8988T (cell line): ENCODE measurements around the gene ADSS1.
A peak's percentile ranks its signal among the peaks of the same experiment; 100 is the strongest.

Experiments
- DNase-seq: peaks from one replicate; pipeline ENCODE4 v3.0.0; 2011

ADSS1 gene

DNA sequence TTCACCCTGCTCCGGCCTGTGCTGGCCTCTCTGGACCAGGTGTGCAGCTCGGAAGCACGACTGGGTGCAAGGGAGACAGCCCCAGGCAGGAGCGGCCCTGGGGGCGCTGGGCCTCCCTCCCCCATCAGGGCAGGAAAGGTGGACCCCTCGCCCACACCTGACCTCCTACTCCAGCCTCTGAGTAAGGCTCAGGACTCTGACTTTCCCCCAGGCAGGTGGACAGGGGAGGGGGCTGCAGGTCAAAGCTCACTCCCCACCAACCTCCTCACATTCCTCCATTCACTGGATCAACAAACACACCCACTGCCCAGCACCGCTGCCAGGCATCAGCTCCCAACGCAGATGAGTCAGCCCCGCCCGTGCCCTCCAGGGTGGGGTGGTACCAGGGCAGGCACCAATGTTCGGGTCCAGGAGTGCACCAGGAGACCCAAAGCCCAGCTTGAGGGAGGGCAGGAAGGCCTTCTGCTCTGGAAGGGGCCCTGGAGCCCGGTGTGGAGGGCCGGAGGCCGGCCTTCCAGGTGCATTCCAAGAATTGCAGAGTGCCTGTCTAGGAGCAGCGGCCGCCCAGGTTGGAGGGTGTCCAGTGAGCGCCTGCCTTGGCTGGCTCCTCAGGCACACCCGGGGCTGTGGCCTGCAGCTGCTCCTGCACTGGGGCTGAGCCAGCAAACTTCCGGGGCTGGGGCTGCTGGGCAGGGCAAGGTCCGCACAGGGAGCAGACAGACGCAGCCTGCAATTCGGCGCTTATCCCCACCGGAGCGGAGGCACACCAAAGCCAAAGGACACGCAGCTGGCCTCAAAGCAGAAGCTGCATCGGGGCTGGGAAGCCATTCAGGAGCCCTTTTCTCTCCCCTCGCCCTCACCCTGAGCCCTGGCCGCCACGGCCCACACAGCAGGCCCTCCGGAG is 36.2 kb upstream of the ADSS1 start:
- DNase-seq, result peak; percentile 98

DNA sequence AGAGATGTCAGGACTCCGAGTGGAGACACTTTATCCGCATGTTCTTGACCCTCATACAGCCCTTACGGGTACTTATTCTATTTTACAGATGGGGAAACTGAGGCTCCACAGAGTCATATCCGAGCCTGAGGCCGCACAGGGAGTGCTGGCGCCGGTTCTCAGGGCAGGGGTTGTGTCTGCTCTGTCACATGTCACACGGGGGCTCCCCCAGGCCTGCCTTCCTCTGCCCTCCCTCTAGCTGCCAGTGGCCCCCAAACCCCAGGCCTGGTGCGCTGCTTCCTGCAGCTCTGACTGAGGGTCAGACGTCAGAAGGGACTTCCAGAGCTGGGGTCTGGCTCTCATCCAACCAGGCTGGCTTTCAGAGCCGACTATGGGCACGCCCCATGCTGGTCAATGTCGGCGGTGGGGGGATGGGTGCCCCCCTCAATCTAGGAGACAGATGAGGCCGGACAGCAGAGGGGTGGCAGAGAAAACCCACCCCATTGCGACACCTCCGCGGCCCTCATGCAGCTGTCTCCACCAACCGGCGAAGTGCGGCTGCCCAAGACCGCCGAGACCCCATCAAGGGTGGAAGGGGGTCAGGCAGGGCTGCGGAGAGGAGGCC is 35.4 kb upstream of the ADSS1 start:
- no peak for DNase-seq

DNA sequence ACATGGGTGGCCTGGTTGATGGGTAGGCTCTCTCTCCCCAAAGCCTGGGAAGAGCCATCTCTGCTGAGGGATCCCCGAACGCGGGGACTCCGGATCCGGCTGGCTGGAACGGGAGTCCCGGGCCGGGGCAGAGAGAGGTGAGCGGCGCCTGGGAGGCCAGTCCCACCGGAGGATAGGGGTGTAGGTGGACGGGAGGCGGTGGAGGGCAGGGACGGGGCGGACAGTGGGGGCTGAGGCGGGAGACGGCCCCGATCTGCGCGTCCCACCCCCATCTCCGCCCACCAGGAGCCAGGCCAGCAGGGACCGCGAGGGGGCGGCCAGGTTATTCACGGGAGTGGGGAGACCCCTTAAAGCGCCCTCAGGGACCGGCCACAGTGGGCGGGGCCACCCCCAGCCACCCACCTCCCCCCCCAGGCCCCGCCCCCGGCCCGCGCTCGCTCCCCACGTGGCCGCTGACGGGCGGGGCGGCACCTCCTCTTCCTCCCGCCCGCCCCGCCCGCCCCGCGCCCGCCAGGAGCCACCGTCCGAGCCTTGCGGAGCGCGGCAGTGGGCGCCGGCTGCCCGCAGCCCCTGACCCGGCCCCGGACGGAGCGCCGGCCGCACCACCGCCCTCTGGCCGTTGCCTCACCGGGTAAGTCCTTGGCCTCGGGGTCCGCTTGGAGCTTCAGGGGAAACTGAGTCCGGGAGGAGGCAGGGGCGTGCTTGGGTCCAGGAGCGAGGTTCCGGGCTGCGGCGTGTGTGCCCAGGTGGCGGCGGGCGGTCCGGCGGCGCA is 34.7 kb upstream of the ADSS1 start, which contains the start of gene INF2:
INF2 (plus strand) TSS at position 510 of the 772 bp plus-strand sequence. CDS start 11,748 bp downstream, outside the sequence.
- DNase-seq, result peak; percentile 94

DNA sequence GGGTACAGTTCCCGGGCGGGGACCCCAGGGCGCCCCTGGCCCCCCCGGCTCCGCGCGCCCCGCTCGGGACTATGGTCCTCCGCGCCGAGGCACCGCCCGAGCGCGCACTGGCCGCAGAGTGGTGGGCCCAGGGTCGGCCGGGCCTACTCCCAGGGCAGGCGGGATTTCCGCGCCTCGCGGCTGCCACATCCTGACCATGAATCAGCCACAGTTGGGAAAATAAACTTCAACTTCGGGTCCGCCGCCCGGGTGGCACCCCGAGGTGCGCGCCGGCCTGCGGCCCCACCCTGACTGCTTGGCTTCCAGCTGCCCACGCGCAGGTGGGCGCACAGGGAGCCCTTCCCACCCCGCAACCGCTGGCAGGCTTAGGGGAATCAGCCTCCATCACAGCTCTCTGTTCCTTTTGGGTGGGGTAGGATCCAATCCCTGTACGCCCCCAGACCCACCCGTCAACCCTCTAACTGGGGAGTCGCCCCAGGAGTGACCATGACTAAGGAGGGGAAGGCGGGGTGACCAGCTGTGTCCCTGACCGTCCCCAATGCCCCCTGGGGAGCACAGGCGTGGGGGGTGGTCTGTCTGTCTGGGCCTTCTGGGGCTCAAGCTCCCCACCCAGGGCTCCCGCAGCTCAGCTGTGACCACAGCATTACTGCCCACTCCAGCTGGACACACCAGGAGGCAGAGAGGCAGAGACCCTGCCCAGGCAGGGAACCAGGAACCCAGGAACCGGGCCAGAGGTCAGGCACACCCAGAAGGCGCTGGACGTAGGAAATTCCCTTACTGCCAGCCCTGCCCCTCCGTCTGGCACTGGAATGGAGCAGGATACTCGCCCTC is 33.9 kb upstream of the ADSS1 start:
- DNase-seq, result no peak

DNA sequence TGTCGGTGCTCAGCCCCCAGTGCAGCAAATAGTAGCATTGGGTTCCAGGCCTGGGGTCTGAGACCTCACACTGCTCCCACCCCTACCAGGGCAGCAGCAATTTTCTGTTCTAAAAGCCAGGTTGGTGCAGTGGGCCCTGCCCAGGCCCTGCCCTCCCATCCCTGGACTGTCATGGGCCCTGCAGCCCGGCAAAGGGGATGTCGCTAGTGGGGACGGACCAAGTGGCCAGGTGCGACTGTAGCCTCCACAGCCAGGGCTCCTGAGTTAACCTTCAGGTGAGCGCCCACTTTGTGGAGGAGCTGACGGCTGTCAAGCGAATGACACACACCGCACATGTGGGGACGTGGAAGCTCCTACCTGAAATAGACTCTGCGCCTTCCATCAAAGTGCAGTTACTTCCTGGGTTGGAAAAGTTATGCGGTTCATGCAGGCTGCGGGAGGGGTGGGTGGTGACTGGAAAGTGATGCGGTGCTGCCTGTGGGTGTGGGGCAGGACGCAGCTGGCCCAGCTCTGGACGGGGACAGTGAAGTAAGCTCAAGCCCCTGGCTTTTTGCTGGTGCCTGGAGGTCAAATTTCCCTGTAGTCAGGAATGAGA is 33.1 kb upstream of the ADSS1 start:
- DNase-seq, result no peak

DNA sequence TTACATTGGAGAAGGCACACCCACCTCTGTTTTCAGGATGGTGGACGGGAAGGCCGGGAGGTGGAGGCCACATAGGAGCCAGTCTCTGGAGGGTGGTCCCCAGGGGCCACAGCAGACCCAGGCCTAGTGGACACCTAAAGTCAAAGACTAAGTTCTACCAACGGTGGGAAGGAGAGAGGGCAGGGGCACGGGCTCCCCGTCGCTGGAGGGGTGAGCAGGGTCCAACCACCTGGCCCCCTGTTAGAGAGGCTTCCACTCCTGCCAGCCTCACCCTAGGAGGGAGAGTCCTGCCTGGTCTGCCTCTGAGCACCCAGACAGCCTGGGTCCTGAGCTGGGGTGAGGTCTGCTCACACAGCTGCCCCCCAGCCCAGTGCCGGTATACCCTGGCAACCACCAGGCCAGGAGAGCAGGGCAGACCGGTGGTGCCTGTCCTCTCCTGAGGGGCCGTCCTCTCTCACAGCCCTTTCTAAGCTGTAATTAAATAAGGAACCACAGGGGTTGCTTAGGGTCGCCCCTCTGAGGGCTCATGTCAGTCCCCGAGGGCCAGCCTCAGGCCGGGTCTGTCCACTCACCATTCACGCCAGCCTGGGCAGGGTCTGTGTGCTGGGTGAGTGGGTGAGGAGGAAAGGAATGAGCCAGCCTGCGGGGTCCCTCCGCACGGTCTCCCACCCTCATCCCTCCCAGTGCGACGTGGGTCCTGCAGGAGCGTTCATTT is 32.3 kb upstream of the ADSS1 start:
- DNase-seq, result no peak

DNA sequence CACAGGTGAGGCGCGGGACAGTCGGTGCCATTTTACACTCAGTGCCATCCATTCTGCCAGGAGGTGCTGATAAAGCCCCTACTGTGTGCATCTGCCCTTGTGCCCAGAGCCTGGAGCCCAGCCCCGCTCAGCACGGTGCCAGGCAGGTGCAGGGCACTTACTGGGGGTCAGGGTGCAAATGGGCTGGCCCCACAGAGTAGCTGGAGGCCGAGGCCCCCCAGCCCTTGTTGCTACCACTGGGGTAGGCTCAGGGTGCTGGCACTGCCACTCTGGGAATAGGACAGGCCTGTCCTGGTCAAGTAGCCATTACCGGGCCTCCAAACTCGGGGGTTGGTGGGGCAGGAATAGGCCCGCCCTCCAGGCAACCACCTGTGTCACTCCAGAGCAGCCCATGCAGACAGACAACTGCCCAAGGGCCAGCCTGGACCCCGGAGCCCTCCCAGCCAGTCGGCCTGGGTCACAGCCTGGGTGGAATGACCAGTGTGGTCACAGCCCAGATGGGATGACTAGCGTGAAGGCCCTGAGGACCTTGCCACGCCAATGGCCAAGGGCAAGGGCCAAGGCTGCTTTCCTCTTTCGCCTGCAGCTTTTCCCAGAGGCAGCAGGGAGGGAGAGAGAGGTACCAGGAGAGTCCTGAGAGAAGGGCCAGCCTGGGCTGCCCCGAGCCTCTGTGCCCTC is 31.6 kb upstream of the ADSS1 start:
- DNase-seq, result no peak

DNA sequence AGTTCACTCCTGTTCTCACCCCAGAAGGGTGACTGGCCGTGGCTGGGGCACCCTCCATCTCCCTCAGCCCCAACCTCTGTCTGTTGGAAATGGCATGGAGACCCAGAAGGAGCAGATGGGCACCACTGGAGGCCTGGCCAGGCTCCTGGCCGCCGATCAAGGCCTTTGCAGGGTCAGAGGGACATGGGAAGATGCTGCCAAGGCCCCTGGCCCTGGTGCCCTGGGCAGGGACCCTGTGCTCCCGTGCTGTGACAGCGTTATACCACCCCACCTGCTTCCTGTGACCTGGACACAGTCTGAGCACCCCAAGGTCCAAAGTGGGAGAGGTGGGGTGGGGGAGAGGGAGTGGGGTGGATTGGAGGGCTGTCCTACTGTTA is 31.1 kb upstream of the ADSS1 start:
- no peak for DNase-seq

DNA sequence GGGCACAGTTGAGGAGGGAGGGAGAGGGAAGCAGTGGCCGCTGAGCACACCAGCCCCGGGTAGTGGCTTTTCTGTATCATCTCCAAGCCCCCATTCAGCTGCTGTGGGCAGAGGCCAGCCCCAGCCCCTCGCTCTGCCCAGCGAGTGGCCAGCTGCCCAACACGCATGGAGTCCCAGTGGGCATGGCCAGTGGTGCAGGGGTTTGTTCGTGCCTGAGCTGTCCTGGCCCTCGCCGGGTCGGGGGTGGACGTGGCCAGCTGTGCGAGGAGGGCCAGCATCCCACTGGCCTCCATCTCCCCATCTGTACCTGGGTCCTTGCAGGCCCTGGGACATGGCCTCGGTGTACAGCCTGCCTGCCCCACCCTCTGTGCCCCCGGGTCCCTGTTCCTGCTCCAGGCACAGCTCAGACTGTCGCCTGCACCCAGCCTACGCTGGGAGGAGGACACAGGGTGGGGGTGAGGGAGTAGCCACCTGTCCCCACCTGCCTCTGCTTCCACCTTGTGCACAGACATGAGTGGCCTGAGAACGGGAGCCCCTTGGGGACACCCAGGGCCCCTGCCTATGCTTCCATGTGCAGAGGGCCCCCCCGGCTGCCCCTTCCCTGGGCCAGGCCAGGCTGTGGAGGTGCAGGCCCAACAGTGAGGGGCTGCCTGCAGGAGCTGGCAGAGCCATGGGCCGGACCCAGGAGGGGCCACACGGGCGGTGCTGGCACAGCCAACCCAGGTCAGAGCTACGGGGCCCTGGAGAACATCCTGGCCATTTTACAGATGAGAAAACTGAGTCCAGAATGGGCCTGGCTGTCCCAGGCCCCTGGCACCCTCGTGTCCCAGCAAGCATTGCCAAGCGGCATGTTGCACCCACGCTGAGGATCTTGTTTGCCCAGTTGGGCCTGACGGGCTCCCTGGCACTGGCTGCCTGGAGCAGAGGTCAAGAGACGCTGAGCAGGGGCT is 30.3 kb upstream of the ADSS1 start:
- no peak for DNase-seq

DNA sequence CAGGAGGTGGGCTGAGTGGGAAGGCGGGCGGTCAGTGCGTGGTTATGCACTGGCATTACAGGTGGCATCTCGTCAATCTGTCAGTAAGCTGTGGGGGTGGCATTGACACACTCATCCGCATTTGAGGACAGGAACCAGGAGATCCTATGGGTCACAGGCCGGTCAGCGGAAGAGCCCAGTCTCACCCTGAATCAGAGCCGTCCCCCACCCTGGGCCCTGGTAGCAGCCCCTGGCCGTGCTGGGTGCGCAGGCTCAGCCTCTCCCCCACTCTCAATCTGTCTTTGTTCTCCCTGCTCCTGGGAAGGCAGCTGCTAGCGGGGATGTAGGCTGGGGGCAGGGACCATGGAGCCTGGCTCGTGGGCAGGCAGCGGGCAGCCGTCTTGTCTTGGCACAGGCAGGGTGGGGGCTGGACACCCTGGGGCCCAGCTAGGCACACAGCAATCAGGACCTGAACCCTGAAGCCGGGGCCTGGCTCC is 29.5 kb upstream of the ADSS1 start:
- no peak for DNase-seq

DNA sequence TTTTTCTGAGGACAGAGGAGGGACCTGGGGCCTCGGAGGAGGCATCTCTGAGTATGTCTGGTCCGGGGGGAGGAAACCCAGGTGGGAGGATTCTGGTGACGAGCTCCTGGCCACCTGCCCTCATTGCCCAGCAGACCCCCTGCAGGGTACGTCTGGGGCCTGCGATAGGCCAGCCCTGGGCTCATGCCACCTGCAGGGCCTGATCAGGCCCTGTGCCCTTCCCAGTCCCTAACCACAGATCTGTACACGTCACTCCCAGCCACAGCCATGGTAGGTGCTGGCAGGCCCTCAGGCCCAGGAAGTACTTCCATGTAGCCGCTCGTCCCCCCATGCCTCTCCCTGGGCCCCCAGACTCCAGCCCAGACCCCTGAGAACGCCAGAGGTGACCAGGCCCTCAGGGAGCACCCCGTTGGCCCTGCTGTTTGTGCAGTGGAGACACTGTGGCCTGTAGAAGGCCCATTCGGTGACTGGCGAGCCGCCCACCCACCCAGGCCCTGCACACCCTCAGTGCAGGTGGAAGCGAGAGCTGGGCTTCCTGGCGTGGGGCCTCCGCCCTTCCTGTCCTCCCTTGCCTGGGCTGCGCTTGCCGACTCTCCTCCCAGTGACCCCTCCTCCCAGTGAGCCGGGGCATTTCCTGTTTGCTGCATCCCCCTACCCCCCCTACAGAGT is 28.9 kb upstream of the ADSS1 start:
- DNase-seq, result no peak

DNA sequence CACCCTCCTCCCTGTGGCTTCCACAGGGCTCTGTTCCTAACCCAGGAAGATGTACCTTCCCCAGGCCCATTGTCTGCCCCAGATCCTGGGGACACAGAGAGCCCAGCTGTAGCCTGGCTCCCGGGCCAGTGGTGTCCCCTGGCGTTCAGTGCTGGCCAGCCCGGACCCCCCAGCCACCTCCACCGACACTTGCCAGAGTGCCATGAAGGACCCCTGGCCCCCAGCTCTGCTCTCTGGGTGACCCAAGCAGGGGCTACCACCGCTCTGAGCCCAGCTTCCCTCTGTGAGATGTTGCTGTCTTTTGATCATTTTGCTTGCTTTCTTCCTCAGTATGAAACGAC is 28.4 kb upstream of the ADSS1 start:
- DNase-seq, result no peak

DNA sequence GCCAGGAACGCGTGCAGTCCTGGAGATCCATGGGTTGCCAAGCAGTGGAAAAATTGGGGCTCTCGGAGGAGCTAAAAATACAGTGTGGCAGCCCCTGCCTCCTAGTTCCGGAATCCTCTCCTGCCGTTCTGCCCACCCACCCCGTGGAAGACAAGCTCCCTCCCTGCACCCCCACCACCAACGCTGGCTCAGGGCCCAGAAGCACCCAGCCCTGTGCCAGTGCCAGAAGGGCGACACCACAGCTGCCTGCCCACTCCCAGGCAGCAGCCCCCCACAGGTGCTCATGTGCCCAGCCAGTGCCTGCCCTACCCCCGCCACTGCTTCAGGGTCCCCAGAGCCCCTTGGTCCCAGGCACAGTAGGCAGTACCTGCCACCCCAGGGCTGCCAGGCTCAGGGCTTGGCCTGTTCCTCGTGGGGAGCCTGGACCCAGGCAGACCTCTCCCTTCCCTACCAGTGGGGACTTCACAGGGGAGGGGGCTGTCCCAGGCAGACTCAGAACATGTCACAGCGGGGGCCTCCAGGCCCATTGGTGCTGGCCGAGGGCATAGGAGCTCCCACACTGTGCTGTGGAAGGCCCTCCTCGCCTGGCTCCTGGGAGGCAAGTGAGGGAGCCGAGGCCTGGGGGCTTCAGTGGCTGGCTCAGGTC is 27.2 kb upstream of the ADSS1 start:
- no peak for DNase-seq

DNA sequence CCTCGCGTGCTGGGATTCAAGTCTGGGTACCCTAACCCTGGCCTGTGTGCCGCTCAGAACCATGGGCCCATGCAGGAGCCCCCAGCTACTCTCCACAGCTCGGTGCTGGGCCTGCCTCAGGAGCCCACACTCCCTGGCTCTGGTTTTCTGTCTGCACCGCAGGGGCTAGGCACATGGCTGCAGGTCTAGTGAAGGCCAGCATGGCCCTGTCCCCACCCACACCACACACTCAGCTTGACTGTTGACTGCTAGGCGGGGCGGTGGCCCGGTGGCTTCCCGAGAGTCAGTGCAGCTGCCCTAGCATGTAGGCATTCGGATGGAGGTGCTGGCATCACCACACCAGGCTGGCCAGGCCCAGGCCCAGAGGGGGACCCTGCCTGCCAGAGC is 26.7 kb upstream of the ADSS1 start:
- no peak for DNase-seq

DNA sequence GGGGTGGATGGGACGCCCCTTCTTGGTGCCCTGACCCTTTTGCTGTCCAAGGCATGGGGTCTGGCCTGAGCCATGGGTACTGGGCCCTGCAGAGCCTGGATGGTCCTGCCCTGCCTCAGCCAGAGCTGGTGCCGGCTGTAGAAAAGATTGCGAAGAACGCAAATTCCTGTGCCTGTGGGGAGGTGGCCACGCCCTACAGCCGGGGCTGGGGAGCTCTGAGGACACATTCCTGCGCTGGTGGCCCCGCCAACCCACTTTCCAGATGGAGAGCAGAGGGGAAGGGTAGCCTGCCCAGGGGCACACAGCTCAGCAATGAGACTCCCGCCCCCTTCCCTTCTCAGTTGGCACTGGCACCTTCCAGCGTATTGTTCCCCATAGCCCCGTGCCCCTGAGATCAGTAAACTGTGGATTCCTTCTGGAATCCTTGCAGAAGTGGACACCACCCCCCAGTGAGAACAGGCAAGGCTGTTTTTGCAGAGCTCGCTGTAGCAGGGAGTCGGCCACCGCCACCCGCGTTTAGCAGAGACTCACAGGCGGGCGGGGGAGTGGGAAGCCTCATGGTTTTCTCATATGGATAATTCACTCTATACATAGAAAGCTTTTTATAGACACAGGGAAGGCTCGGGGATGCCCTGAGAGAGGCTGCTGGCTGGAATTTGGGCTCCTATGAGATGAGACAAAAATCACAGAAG is 26.0 kb upstream of the ADSS1 start:
- DNase-seq, result no peak

DNA sequence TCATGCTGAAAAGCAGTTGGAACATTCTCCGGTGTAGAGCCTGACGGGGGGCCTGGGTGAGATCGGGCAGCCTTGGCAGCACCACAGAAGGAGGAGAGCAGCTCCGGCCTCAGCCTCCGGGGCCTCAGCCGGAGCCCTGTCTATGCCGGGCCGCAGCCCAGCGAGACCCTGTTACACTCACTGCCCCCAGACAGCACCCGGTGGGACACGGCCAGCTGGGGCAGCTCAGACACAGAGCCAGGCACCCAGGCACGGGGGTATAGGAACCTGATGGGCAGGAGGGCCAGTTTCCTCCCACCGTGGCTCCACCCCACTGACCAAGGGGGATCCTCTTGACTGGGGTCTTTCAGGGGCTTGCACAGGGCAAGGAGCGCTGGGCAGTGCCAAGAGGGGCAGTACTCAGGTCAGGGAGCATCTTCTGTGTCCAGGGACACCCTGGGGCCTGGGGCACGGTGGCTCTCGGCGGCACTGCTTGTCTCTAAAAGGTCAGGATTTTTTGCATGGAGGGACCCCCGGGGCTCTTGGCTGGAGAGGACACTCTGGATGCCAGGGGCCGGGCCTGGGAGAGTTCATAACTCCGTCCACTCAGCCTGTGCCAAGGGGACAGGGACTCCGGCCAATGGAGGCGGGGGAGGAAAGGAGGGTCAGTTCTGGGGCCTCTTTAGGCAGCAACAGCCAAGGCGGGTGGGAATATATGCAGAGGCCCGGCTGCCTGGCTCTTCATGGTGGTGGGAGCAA is 25.2 kb upstream of the ADSS1 start:
- no peak for DNase-seq

DNA sequence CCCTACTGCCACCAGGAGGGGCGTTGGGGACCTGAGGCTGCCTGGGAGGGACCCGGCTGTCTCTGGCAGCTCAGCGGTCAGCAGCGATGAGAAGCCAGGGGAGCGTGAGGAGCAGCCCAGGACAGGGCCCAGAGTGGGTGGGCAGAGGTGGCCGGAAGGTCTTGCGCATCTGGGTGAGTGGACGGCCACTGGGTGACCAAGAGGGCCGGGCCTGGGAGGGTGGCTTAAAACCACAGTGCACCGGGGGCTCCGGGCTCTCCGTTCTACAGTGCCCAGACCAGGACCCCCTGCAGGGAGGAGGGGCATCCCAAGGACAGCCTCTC is 24.6 kb upstream of the ADSS1 start:
- DNase-seq, result no peak

DNA sequence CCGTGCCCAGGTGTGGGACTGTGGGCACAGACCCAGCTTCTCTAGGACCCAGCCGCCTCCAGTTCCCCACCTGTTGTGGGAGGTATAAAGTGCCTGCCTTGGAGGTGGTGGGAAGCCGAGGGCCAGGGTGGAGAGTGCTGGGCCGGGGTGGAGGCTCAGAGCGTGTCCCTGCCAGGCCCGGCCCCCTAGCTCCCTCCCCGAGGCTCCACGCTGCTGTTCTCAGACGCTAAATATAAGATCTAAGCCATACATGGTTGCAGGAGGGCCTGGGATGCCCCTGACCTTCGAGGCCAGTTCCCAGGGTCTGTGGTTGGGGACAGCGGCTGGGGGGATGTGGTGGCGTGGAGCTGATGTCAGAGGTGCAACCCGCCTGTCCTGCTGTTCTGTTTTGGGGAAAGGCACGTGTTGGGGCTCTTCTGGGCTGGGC is 23.8 kb upstream of the ADSS1 start:
- DNase-seq, result no peak
